Mesenchymal stem cell (in vitro differentiated cells and primary cell): ENCODE data around the gene CWF19L1. TPM values are rescaled to one million over a fixed set of nuclear protein-coding genes. Genes with fewer than 3 reads are reported as not detected.
A peak's percentile ranks its signal among the peaks of the same experiment; 100 is the strongest.

Source experiments
- DNase-seq: peaks from one replicate; pipeline ENCODE4 v3.0.0-alpha.2; 2013
- H2AFZ ChIP-seq: one replicate; pipeline ENCODE4 v1.6.1; 2013; ENCODE audit warnings: low read depth, mild to moderate bottlenecking, control low read depth, inconsistent platforms, low read length, moderate library complexity
- H2AK5ac ChIP-seq: 2 replicates; pipeline ENCODE4 v1.6.1; 2013; ENCODE audit warnings: low read length, moderate library complexity, mild to moderate bottlenecking, inconsistent platforms; ENCODE audit not compliant: severe bottlenecking
- H2BK120ac ChIP-seq: one replicate; pipeline ENCODE4 v1.6.1; 2013; ENCODE audit warnings: low read depth, mild to moderate bottlenecking, inconsistent platforms, low read length, moderate library complexity
- H2BK12ac ChIP-seq, 2 experiments: one replicate each; pipeline ENCODE4 v1.6.1; 2013; ENCODE audit warnings: inconsistent platforms in 2 of 2, low read length in 2 of 2, mild to moderate bottlenecking in 2 of 2, moderate library complexity in 2 of 2, control low read depth in 1 of 2
- H2BK15ac ChIP-seq: one replicate; pipeline ENCODE4 v1.6.1; 2013; ENCODE audit warnings: mild to moderate bottlenecking, low read depth, inconsistent platforms; ENCODE audit not compliant: poor library complexity, severe bottlenecking
- H2BK5ac ChIP-seq: 2 replicates; pipeline ENCODE4 v1.6.1; 2013; ENCODE audit warnings: low read depth, mild to moderate bottlenecking, low read length, control low read depth, inconsistent platforms; ENCODE audit not compliant: poor library complexity, severe bottlenecking
- H3K14ac ChIP-seq, 2 experiments: one replicate each; pipeline ENCODE4 v1.6.1; 2013; ENCODE audit warnings: inconsistent platforms in 2 of 2, low read length in 2 of 2, control low read depth in 1 of 2, mild to moderate bottlenecking in 1 of 2, moderate library complexity in 1 of 2
- H3K18ac ChIP-seq, 2 experiments: one replicate each; pipeline ENCODE4 v1.6.1; 2013; ENCODE audit warnings: inconsistent platforms in 2 of 2, low read length in 2 of 2, control low read depth in 1 of 2, low read depth in 1 of 2, mild to moderate bottlenecking in 1 of 2
- H3K23ac ChIP-seq, 2 experiments: one replicate each; pipeline ENCODE4 v1.6.1; 2013; ENCODE audit warnings: inconsistent platforms in 2 of 2, low read length in 2 of 2, mild to moderate bottlenecking in 2 of 2, moderate library complexity in 2 of 2, control low read depth in 1 of 2
- H3K27ac ChIP-seq: 2 replicates; pipeline ENCODE4 v1.5.1; 2013; ENCODE audit warnings: mild to moderate bottlenecking, moderate library complexity, low read length, control low read depth, inconsistent platforms; ENCODE audit not compliant: poor library complexity, severe bottlenecking
- H3K27me3 ChIP-seq, 2 experiments: 2 replicates each; pipeline versions ENCODE4 v1.6.1 to v1.7.0; 2013; ENCODE audit warnings: low read length in 2 of 2, mild to moderate bottlenecking in 2 of 2, moderate library complexity in 2 of 2, control low read depth in 1 of 2, inconsistent platforms in 1 of 2; ENCODE audit not compliant: control insufficient read depth in 1 of 2, insufficient read depth in 1 of 2
- H3K36me3 ChIP-seq, 2 experiments: 2 replicates each; pipeline versions ENCODE4 v1.6.1 to v1.7.0; 2013; ENCODE audit warnings: low read length in 2 of 2, control low read depth in 1 of 2, inconsistent platforms in 1 of 2, low read depth in 1 of 2, mild to moderate bottlenecking in 1 of 2; ENCODE audit not compliant: insufficient read depth in 2 of 2, control insufficient read depth in 1 of 2
- H3K4ac ChIP-seq, 2 experiments: one replicate each; pipeline ENCODE4 v1.6.1; 2013; ENCODE audit warnings: inconsistent platforms in 2 of 2, low read length in 2 of 2, mild to moderate bottlenecking in 2 of 2, moderate library complexity in 2 of 2, control low read depth in 1 of 2, low read depth in 1 of 2
- H3K4me1 ChIP-seq: 2 replicates; pipeline ENCODE4 v1.6.1; 2013; ENCODE audit warnings: low read depth, low read length, control low read depth; ENCODE audit not compliant: control insufficient read depth, insufficient read depth
- H3K4me2 ChIP-seq: 2 replicates; pipeline ENCODE4 v1.6.1; 2013; ENCODE audit warnings: low read length, mild to moderate bottlenecking, inconsistent platforms; ENCODE audit not compliant: poor library complexity, severe bottlenecking
- H3K4me3 ChIP-seq, 2 experiments: 2 replicates each; pipeline versions ENCODE4 v1.5.1 to v1.7.0; 2013; ENCODE audit warnings: low read length in 2 of 2, mild to moderate bottlenecking in 2 of 2, control low read depth in 1 of 2, low read depth in 1 of 2; ENCODE audit not compliant: insufficient read depth in 1 of 2
- H3K79me1 ChIP-seq: replicated peaks from 2 replicates; pipeline ENCODE4 v1.6.1; 2013; ENCODE audit warnings: mild to moderate bottlenecking, control low read depth, low read length, inconsistent platforms; ENCODE audit not compliant: poor library complexity, severe bottlenecking
- H3K9ac ChIP-seq: 2 replicates; pipeline ENCODE4 v1.7.0; 2013; ENCODE audit warnings: mild to moderate bottlenecking, low read length, moderate library complexity
- H3K9me3 ChIP-seq: 2 replicates; pipeline ENCODE4 v1.7.0; 2013; ENCODE audit warnings: mild to moderate bottlenecking, low read length; ENCODE audit not compliant: control insufficient read depth
- H4K8ac ChIP-seq: one replicate; pipeline ENCODE4 v1.6.1; 2013; ENCODE audit warnings: inconsistent platforms, mild to moderate bottlenecking, low read length, moderate library complexity
- H4K91ac ChIP-seq: one replicate; pipeline ENCODE4 v1.6.1; 2013; ENCODE audit warnings: mild to moderate bottlenecking, low read length, inconsistent platforms
- WGBS: methylation state at CpG from one replicate; pipeline ENCODE4 v1.1.7; 2013; ENCODE audit warnings: mixed read lengths; 5-methylcytosine and 5-hydroxymethylcytosine counted together
- polyA plus RNA-seq, 2 experiments: library from polyadenylated mRNA; stranded (reverse); fragments of 200-250 nt; gene quantifications; one replicate each; pipeline ENCODE4 v1.2.3, GENCODE V29; 2013

Gene CWF19L1
- 10.7 TPM for polyA plus RNA-seq (2013, experiment 1 of 2)
- 10.1 TPM for polyA plus RNA-seq (2013, experiment 2 of 2)

- peak within 1 kb of the TSS; percentile 77 for H3K4me2 ChIP-seq
- no peaks in the 10 kb centered on the region for H3K27me3 ChIP-seq
- H4K91ac ChIP-seq = peak within 1 kb of the TSS; percentile 93
- peak within 1 kb of the TSS in 1 of 2 experiments; percentile 76 for H3K18ac ChIP-seq
- peak within 1 kb of the TSS; percentile 46 to 62 for H3K4ac ChIP-seq
- H3K4me1 ChIP-seq = peaks cover 6% of the 10 kb centered on the region
- peak within 1 kb of the TSS; percentile 64 for H2BK120ac ChIP-seq
- H2AK5ac ChIP-seq = peak within 1 kb of the TSS; percentile 2
- H3K14ac ChIP-seq = no peak within 1 kb of the TSS
- H2BK15ac ChIP-seq = no peak within 1 kb of the TSS
- H3K9ac ChIP-seq = peak within 1 kb of the TSS; percentile 100
- H4K8ac ChIP-seq = peak within 1 kb of the TSS; percentile 98
- 11% methylated on average over 46 of the region's 49 CpGs for WGBS
- peaks cover 22% of the 10 kb centered on the region for H3K79me1 ChIP-seq
- peak; percentile 86 for DNase-seq
- H3K4me3 ChIP-seq = peak within 1 kb of the TSS; percentile 86 to 100
- H3K36me3 ChIP-seq = peaks cover 0 to 9% of the 10 kb centered on the region in 2 experiments
- H2BK5ac ChIP-seq = peak within 1 kb of the TSS; percentile 1
- H2AFZ ChIP-seq = peak within 1 kb of the TSS; percentile 78
- no peak within 1 kb of the TSS for H2BK12ac ChIP-seq
- peak within 1 kb of the TSS; percentile 52 for H3K27ac ChIP-seq
- H3K23ac ChIP-seq = peak within 1 kb of the TSS in 1 of 2 experiments; percentile 3
- H3K9me3 ChIP-seq = no peaks in the 10 kb centered on the region
Observed at GRCh38 chr10:100267239-100268104, at the start of gene CWF19L1. TSS of gene CWF19L1 (minus strand) at chr10:100267638. CDS start at chr10:100267593, 45 bp downstream.

GRCh38 chr10:100315615-100316014, 48.2 kb upstream of the CWF19L1 start:
- Histone ChIP-seq H3K9me3 (no peaks in the 10 kb centered on the region), H2AK5ac (no peak overlapping the region), H2BK5ac (no peak overlapping the region), H2BK15ac (no peak overlapping the region), H4K8ac (no peak overlapping the region), H2AFZ (no peak overlapping the region), H3K23ac (no peak overlapping the region), H3K9ac (no peak overlapping the region), H3K4me2 (no peak overlapping the region), H3K27ac (no peak overlapping the region), H2BK12ac (no peak overlapping the region), H3K79me1 (no peaks in the 10 kb centered on the region), H3K14ac (no peak overlapping the region), H3K4me1 (no peaks in the 10 kb centered on the region), H3K27me3 (peaks cover 31 to 41% of the 10 kb centered on the region in 2 experiments), H3K4me3 (no peak overlapping the region), H4K91ac (no peak overlapping the region), H3K4ac (no peak overlapping the region), H3K18ac (no peak overlapping the region), H2BK120ac (no peak overlapping the region), H3K36me3 (no peaks in the 10 kb centered on the region)
- WGBS = 76% methylated on average over 4 of the region's 4 CpGs
- no peak for DNase-seq

GRCh38 chr10:100311298-100311697, 43.9 kb upstream of the CWF19L1 start:
- no peak for DNase-seq
- 65% methylated on average over 3 of the region's 4 CpGs for WGBS
- H3K79me1 ChIP-seq = no peaks in the 10 kb centered on the region
- no peaks in the 10 kb centered on the region for H3K36me3 ChIP-seq
- no peak overlapping the region for H2BK120ac ChIP-seq
- H2BK12ac ChIP-seq = no peak overlapping the region
- no peak overlapping the region for H2AFZ ChIP-seq
- H3K9ac ChIP-seq = no peak overlapping the region
- no peaks in the 10 kb centered on the region for H3K9me3 ChIP-seq
- no peak overlapping the region for H3K23ac ChIP-seq
- H2AK5ac ChIP-seq = no peak overlapping the region
- no peak overlapping the region for H3K4me3 ChIP-seq
- H4K91ac ChIP-seq = no peak overlapping the region
- H4K8ac ChIP-seq = no peak overlapping the region
- H3K4me1 ChIP-seq = no peaks in the 10 kb centered on the region
- no peak overlapping the region for H3K4ac ChIP-seq
- H3K4me2 ChIP-seq = no peak overlapping the region
- H3K27me3 ChIP-seq = peaks cover 31 to 41% of the 10 kb centered on the region in 2 experiments
- H2BK5ac ChIP-seq = no peak overlapping the region
- H3K14ac ChIP-seq = no peak overlapping the region
- no peak overlapping the region for H3K27ac ChIP-seq
- H2BK15ac ChIP-seq = no peak overlapping the region
- no peak overlapping the region for H3K18ac ChIP-seq

- H2AK5ac ChIP-seq = no peak overlapping the region
- no peak overlapping the region for H3K4me2 ChIP-seq
- no peak overlapping the region for H3K27ac ChIP-seq
- H4K8ac ChIP-seq = no peak overlapping the region
- H3K18ac ChIP-seq = no peak overlapping the region
- WGBS = 74% methylated on average over 2 of the region's 3 CpGs
- no peak for DNase-seq
- H2AFZ ChIP-seq = no peak overlapping the region
- H3K9me3 ChIP-seq = no peaks in the 10 kb centered on the region
- no peak overlapping the region for H2BK15ac ChIP-seq
- no peaks in the 10 kb centered on the region for H3K79me1 ChIP-seq
- no peak overlapping the region for H3K4ac ChIP-seq
- no peaks in the 10 kb centered on the region for H3K36me3 ChIP-seq
- H3K4me3 ChIP-seq = no peak overlapping the region
- no peak overlapping the region for H3K23ac ChIP-seq
- H4K91ac ChIP-seq = no peak overlapping the region
- no peak overlapping the region for H2BK12ac ChIP-seq
- H2BK5ac ChIP-seq = no peak overlapping the region
- H3K9ac ChIP-seq = no peak overlapping the region
- H3K14ac ChIP-seq = no peak overlapping the region
- H2BK120ac ChIP-seq = no peak overlapping the region
- H3K4me1 ChIP-seq = no peaks in the 10 kb centered on the region
- H3K27me3 ChIP-seq = peaks cover 32 to 43% of the 10 kb centered on the region in 2 experiments
Observed at GRCh38 chr10:100307684-100308083, 40.2 kb upstream of the CWF19L1 start.
